HG03457 (cell line): ENCODE measurements around the gene VPS45.
"Not testable (repeated sequence)": the region's sequence is repeated elsewhere in the genome, so short reads cannot be mapped to it uniquely, and the experiment has no call there.

ENCODE experiments used
- ATAC-seq: cut with Tn5 transposase; IDR thresholded peaks from one replicate; pipeline ENCODE4 v1.9.1; 2021; ENCODE audit warnings: moderate number of reproducible peaks; ENCODE audit not compliant: unreplicated experiment

Gene VPS45

GRCh38 chr1:150186438-150186788, 118.8 kb downstream of the VPS45 start:
- ATAC-seq = not testable (repeated sequence)

GRCh38 chr1:150186789-150187559, 119.4 kb downstream of the VPS45 start:
- ATAC-seq = no peak

- no peak for ATAC-seq
These were observed 120.0 kb downstream of the VPS45 start for GRCh38 chr1:150187560-150187931.

GRCh38 chr1:150192012-150192411, 124.4 kb downstream of the VPS45 start:
- no peak for ATAC-seq

- no peak for ATAC-seq
These were observed 126.9 kb downstream of the VPS45 start for GRCh38 chr1:150194381-150195031.
